T-helper 2 cell (primary cell): ENCODE data around the gene PPP4R4.

Source experiments
- DNase-seq, 5 experiments: peaks; one replicate each; pipeline versions ENCODE4 v3.0.0 to v3.0.0-alpha.2; 2012 to 2022

Gene PPP4R4

DNA sequence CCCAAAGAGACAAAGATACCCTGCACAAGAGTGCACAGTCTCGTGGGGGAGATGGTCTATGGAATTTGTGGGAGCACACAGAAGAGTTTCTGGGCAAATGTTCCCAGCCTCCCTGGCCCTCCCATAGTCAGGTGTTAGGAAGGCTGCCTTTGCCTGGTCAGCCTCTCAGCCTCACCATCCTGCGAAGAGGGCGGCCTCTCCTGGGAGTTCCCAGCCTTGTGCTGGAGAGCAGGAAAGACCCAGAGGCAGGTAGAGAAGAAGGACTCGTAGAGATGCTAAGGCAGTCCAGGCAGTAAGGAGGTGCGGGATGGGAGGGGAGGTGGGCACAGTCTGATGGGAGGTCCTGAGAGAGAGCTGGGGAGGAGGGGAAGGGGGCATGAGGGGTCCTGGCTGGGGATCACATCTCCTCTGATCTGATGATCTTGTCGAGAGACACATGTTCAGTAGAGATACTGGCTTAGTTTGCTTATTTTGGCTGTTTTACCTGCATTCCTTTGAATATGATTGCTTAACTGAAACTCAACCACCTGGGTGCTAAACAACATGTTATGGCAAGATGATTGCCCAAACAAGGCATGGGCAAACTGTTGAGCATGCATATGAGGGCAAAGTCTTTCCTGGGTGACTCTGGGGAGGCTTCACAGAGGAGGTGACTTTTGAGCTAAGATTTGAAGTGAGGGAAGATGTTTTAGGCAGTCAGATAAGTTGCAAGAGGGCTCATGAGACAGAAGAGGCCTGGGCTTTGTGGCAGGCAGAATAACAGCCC is 138.5 kb downstream of the PPP4R4 start:
- no peak for DNase-seq

DNA sequence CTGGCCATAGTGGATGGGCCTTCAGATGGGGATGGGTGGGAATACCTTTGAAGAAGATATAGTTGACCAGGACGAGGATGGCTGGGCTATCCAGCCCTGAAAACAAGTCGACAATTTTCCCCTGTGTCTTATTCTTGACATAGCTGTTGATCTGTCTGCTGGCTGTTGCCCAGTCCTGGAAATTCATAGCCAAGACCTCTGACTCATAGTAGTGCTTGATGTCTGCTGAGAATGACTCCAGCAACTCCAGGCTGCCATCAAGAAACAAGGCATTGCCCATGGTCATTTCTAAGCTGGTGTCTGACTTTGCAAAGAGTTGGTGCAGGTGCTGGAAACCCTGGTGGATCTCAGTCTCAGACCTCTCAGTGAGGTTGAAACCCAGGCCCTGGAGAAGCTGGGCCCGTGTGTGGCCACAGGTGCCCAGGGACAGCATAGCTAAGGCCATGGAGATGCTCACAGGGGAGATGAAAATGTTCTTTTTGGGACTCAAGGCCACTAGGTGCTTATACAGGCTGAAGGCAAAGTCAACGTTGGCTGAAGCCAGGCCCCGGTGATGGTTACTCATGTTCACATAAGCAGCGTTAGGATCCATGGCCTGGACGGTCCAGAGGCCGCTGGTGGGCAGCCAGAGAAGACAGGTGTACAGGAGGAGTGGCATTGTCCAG is 140.0 kb downstream of the PPP4R4 start:
- no peak for DNase-seq

DNA sequence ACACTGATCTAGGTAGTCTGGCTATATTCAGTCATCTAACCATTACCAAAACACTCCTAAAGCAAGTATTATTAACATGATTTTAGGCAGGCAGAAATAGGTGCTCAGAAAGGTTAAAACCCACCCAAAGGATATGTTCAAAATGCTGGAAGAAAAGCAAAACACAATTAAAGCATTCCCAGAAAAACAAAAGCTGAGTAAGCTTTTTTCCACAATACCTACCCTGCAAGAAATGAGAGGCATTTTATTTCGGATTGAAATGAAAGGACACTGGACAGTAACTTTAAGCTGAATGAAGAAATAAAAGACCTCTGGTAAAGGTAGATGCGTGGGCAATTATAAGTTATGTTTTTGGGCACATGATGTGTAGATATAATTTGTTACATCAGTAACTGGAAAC is 140.8 kb downstream of the PPP4R4 start:
- no peak for DNase-seq

DNA sequence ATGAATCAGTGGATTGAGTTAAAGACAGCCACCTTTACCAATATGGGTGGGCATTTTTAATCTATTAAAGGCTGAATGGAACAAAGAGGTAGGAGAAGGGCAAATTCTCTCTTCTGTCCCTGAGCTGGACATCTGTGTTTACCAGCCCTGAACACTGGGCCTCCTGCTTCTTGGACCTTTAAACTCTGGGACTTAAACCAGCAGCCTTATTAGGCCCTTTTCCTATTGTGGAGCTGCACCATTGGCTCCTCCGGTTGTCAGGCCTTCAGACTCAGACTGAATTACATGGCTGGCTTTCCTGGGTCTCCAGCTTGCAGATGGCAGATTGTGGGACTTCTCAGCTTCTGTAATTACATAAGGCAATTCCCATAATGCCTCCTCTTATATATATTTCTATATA is 142.6 kb downstream of the PPP4R4 start:
- no peak for DNase-seq

DNA sequence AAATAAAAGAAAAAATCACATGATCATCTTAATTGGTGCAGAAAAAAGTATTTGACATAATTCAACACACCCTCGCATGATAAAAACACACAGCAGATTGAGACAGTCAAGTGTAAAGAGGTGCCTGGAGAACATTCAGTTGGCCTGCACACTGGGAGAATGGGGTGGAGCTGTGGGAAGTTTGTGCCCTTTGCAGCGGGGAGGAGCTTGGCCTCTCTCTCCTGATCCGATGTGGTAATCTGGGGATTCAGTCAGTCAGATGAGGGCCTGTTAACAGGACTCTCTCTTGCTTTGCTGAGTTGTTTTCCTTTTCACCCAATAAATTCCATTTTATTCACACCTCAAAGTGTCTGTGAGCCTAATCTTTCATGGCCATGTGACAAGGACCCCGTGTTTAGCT is 143.1 kb downstream of the PPP4R4 start:
- no peak for DNase-seq

DNA sequence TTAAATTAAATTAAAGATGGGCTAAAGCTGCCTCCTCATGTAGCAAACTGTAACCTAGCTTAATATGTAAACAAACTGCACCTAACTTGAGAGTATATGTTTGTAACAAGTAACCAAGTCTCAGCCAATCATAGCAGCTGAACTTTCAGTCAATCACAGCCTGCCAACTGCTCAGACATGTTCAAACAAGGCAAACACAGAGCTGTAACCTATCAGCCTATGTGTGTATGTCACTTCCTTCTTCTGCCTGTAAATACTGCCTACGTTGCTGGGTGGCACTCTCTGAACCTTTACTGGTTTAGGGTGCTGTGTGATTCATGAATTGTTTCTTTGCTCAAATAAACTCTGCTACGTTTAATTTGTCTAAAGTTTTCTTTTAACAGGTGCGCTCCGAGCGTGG is 146.1 kb downstream of the PPP4R4 start:
- peak in 1 of 5 experiments; percentile 15 for DNase-seq

DNA sequence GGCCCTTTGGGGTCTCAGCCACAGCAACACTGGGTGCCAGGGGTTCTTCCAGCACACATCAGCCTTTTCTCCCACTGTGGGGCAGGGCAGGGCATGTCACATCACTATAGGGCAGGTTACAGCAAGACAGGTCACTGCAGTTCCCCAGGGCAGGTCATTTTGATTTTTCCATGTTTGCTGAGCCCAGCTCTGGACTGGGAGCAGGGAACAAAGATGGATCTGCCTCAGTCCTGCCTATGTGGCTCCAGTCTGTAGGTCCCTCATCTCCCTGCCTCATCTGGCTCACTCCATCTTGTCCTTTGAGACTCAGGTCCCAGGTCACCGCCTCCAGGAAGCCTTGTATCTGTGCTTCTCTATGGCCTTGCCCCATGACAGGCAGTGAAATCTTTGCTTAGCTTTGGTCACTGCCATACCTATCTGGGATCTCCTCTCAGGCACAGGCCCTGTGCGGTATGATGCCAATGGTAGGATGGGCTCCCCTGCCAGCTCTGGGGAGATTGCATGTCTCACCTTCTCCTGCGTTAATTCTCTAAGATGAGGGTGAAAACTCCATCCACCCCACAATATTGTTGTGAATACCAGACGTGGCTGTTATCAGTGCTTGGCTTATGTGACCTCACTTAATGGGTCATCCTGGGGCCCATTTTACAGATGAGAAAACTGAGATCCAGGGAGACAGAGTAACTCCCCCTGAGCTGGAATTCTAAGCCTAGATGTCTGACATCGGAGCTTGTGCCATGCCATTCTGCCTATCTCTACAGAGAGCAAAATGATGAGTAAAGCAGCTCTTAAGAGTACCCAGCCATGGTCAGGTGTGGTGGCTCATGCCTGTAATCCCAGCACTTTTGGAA is 147.5 kb downstream of the PPP4R4 start:
- no peak for DNase-seq

DNA sequence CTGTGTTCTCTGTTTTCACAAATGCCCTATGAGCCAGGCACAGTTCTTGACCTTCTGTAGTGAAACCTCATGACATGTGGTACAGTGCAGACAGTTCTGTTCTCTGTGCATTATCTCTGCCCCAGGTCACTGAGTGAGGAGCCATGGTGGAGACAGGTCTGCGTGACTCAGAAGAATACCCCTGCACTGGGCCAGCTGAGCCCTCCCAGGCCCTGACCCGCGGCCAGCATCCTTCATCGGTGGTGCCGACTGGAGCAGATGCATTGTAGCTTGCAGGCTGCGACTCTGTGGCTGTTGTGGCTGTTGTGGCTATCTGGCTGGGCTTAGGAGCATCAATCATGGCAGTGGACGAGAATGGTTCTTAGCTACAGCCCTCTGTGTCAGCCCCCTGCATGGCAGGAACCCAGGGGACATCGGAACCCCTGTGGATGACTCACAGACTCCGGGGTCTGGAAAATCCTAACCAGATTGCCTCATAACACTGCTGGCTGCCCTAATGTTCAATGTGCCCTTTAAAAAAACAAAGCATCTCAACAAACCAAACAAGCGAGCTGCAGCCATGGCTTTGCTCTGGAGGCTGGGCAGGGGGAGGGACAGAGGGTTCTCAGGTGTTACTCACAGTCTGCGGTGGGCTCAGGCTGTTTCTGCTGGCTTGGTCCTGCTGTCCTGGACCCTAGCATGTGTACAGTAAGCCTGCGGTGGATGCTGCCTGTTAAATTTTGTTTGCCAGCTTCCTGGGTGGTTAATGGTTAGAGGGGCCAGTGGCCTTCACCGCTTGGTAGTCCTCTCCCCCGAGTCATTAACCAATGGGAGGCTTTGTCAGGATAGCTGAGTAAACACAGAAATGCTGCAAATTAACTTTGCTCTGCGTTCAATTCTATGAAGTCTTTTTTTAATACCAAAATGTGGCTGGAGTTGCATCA is 148.8 kb downstream of the PPP4R4 start, which contains the start of gene SERPINA6:
Gene SERPINA6 (minus strand): TSS at position 689 of the 923 bp plus-strand sequence. CDS start 8,688 bp downstream, outside the sequence.
- no peak for DNase-seq

DNA sequence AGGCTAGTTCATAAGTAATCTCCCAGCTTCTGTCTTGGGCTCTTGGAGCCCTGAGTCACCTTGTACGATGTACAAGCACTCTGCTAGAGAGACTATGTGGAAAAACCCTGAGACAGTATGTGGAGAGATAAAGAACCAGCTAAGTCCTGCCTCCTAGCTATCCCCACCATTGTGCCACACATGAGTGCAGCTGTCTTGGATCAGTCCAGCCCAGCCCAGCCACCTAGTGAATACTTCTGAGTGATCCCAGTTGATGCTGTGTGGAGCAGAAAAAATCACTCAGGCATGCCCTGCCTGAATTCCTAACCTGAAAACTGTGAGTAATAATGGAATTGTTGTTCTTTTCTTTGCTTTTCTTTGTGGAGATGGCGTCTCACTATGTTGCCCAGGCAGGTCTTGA is 154.1 kb downstream of the PPP4R4 start:
- no peak for DNase-seq
